ENCODE data around the gene SCAP. TPM values are rescaled to one million over a fixed set of nuclear protein-coding genes. Genes with fewer than 3 reads are reported as not detected.

SCAP gene
- total and polyA plus RNA-seq, 2 donors (not counting 1 experiment from before 2014, with no cell fraction given), result 13.6 to 67.7 TPM

- Histone ChIP-seq H3K27me3 (ENCODE audit: control insufficient read depth, insufficient read depth, low read length) (no peaks in the 10 kb centered on the region), H3K36me3 (ENCODE audit: control insufficient read depth, insufficient read depth, low read length) (no peaks in the 10 kb centered on the region), H4K20me1 (ENCODE audit: control insufficient read depth, extremely low read depth, insufficient read depth, low read length) (no peaks in the 10 kb centered on the region), H2AFZ (ENCODE audit: low read length) (peak overlapping the region; percentile 96), H3K9me3 (ENCODE audit: control insufficient read depth, insufficient read depth, low read depth, low read length) (no peaks in the 10 kb centered on the region), H3K4me1 (ENCODE audit: control insufficient read depth, extremely low read depth, insufficient read depth, low read length) (peaks cover 2% of the 10 kb centered on the region), H3K9ac (ENCODE audit: insufficient read depth, low read length) (peak overlapping the region; percentile 73), H3K27ac (ENCODE audit: insufficient read depth, low read length) (peak overlapping the region; percentile 78), H3K4me2 (ENCODE audit: extremely low read depth, insufficient read depth, low read length) (peak overlapping the region; percentile 88), H3K4me3 (replicated peaks in 1 of 4; ENCODE audit: control extremely low read depth in 1 of 4, insufficient read depth in 1 of 4, low read depth in 3 of 4, low read length in 4 of 4) (peak overlapping the region; percentile 50 to 99 (median 75)), H3K79me2 (ENCODE audit: control insufficient read depth, insufficient read depth, low read length) (peaks cover 29% of the 10 kb centered on the region)
- DNase-seq (ENCODE audit: low read depth in 2 of 2), result no peak
- TF ChIP-seq, protein P1, sequence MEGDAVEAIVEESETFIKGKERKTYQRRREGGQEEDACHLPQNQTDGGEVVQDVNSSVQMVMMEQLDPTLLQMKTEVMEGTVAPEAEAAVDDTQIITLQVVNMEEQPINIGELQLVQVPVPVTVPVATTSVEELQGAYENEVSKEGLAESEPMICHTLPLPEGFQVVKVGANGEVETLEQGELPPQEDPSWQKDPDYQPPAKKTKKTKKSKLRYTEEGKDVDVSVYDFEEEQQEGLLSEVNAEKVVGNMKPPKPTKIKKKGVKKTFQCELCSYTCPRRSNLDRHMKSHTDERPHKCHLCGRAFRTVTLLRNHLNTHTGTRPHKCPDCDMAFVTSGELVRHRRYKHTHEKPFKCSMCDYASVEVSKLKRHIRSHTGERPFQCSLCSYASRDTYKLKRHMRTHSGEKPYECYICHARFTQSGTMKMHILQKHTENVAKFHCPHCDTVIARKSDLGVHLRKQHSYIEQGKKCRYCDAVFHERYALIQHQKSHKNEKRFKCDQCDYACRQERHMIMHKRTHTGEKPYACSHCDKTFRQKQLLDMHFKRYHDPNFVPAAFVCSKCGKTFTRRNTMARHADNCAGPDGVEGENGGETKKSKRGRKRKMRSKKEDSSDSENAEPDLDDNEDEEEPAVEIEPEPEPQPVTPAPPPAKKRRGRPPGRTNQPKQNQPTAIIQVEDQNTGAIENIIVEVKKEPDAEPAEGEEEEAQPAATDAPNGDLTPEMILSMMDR (conservative IDR thresholded peaks at IDR 0.05 in 1 of 2, IDR thresholded peaks at IDR 0.05 in 1 of 2; ENCODE audit: low read depth in 1 of 2, low read length in 2 of 2), result no peak
- no peak for TF ChIP-seq EZH2 (IDR thresholded peaks at IDR 0.05; ENCODE audit: low read length, missing control alignments)
Measured at GRCh38 chr3:47476330-47476626, 537 bp upstream of the SCAP start.

DNA sequence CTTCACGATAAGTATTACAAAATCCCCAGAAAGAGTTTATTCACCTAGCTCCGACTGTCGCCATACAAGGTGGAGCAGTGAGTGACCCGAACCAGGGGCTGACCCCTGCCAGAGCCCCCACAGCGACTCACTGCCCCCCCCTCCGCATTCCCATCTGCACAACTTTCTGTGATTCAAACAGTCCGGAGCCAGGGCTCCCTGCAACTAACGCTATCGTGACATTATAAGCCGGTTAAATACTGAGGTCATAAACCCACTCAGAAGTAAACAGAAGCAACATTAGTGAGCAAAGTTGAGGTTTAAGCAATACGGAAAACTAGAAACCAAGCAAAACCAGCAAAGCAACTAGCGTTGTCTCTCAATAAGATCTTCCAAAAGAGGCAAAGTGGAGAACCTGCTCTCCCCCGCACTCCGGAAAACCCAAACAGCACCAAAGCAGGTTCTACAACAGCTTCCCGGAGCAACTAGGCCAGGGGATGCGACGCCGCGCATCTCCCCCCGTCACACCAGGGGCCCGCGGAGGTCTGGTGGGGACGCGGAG lies 642 bp downstream of the SCAP start:
- Histone ChIP-seq H3K4me3 (replicated peaks in 1 of 4; ENCODE audit: control extremely low read depth in 1 of 4, insufficient read depth in 1 of 4, low read depth in 3 of 4, low read length in 4 of 4) (peak overlapping the region; percentile 63 to 99 (median 92)), H3K79me2 (ENCODE audit: control insufficient read depth, insufficient read depth, low read length) (peaks cover 32% of the 10 kb centered on the region), H3K27ac (ENCODE audit: insufficient read depth, low read length) (peak overlapping the region; percentile 53)

GRCh38 chr3:47473391-47473790 lies 2.4 kb downstream of the SCAP start:
- H2AFZ ChIP-seq (ENCODE audit: low read length), result no peak overlapping the region

More for the DNA sequence above, 642 bp downstream of the SCAP start:
- H4K20me1 ChIP-seq (ENCODE audit: control insufficient read depth, extremely low read depth, insufficient read depth, low read length), result no peaks in the 10 kb centered on the region
- peak overlapping the region; percentile 55 for H2AFZ ChIP-seq (ENCODE audit: low read length)
- TF ChIP-seq EZH2 (IDR thresholded peaks at IDR 0.05; ENCODE audit: low read length, missing control alignments), result no peak
- TF ChIP-seq, protein P1 (conservative IDR thresholded peaks at IDR 0.05 in 1 of 2, IDR thresholded peaks at IDR 0.05 in 1 of 2; ENCODE audit: low read depth in 1 of 2, low read length in 2 of 2), result no peak
- no peaks in the 10 kb centered on the region for H3K9me3 ChIP-seq (ENCODE audit: control insufficient read depth, insufficient read depth, low read depth, low read length)
- H3K27me3 ChIP-seq (ENCODE audit: control insufficient read depth, insufficient read depth, low read length), result no peaks in the 10 kb centered on the region
- H3K36me3 ChIP-seq (ENCODE audit: control insufficient read depth, insufficient read depth, low read length), result no peaks in the 10 kb centered on the region
- peak overlapping the region; percentile 92 for H3K4me2 ChIP-seq (ENCODE audit: extremely low read depth, insufficient read depth, low read length)
- H3K9ac ChIP-seq (ENCODE audit: insufficient read depth, low read length), result peak overlapping the region; percentile 52
- H3K4me1 ChIP-seq (ENCODE audit: control insufficient read depth, extremely low read depth, insufficient read depth, low read length), result peaks cover 2% of the 10 kb centered on the region
- peak; percentile 29 to 40 for DNase-seq (ENCODE audit: low read depth in 2 of 2)

More at GRCh38 chr3:47473391-47473790, 2.4 kb downstream of the SCAP start:
- Histone ChIP-seq H3K9me3 (ENCODE audit: control insufficient read depth, insufficient read depth, low read depth, low read length) (no peaks in the 10 kb centered on the region), H3K36me3 (ENCODE audit: control insufficient read depth, insufficient read depth, low read length) (no peaks in the 10 kb centered on the region), H3K4me1 (ENCODE audit: control insufficient read depth, extremely low read depth, insufficient read depth, low read length) (peaks cover 2% of the 10 kb centered on the region), H3K27me3 (ENCODE audit: control insufficient read depth, insufficient read depth, low read length) (no peaks in the 10 kb centered on the region), H3K4me2 (ENCODE audit: extremely low read depth, insufficient read depth, low read length) (no peak overlapping the region), H3K79me2 (ENCODE audit: control insufficient read depth, insufficient read depth, low read length) (peaks cover 34% of the 10 kb centered on the region), H3K4me3 (replicated peaks in 1 of 4; ENCODE audit: control extremely low read depth in 1 of 4, insufficient read depth in 1 of 4, low read depth in 3 of 4, low read length in 4 of 4) (no peak overlapping the region), H3K9ac (ENCODE audit: insufficient read depth, low read length) (no peak overlapping the region), H4K20me1 (ENCODE audit: control insufficient read depth, extremely low read depth, insufficient read depth, low read length) (no peaks in the 10 kb centered on the region), H3K27ac (ENCODE audit: insufficient read depth, low read length) (no peak overlapping the region)
- no peak for DNase-seq (ENCODE audit: low read depth in 2 of 2)
- TF ChIP-seq EZH2 (IDR thresholded peaks at IDR 0.05; ENCODE audit: low read length, missing control alignments), result no peak
- TF ChIP-seq, protein P1 (conservative IDR thresholded peaks at IDR 0.05 in 1 of 2, IDR thresholded peaks at IDR 0.05 in 1 of 2; ENCODE audit: low read depth in 1 of 2, low read length in 2 of 2), result no peak
